HL-60 (cell line): ENCODE data around the gene GRAMD1A.
"Not testable (repeated sequence)": the region's sequence is repeated elsewhere in the genome, so short reads cannot be mapped to it uniquely, and the experiment has no call there.

Experiments used
- CTCF ChIP-seq: IDR thresholded peaks from one replicate; pipeline ENCODE4 v1.5.1; 2011; ENCODE audit warnings: low read length, control low read depth, inconsistent platforms; ENCODE audit not compliant: insufficient read depth
- GABPA ChIP-seq: IDR thresholded peaks from 2 replicates; pipeline ENCODE4 v1.6.1; 2012; ENCODE audit warnings: low read depth
- POLR2AphosphoS5 ChIP-seq: IDR thresholded peaks from 2 replicates; pipeline ENCODE4 v1.6.1; 2012; ENCODE audit warnings: low read depth
- REST ChIP-seq: IDR thresholded peaks from 2 replicates; pipeline ENCODE4 v1.6.1; 2012; ENCODE audit warnings: low read depth; ENCODE audit not compliant: insufficient replicate concordance
- SPI1 ChIP-seq: IDR thresholded peaks from 2 replicates; pipeline ENCODE4 v1.6.1; 2012; ENCODE audit warnings: low read depth, mild to moderate bottlenecking, borderline replicate concordance

- TF ChIP-seq CTCF, REST, SPI1, POLR2AphosphoS5, GABPA: not testable (repeated sequence)
Measured at GRCh38 chr19:34992582-34992981, 7.5 kb upstream of the GRAMD1A start.
